Measurements from ENCODE around the gene FBL. TPM values are rescaled to one million over a fixed set of nuclear protein-coding genes. Genes with fewer than 3 reads are reported as not detected.

FBL gene
- total RNA-seq (2021; fragmentation: NEBNext Ultra II Directional; extraction: Animal tissue kit (Norgen Biotek cat#: 25700)) (790 and 809 TPM in 2 replicates), polyA plus RNA-seq (2011; rRNA removed) (1,361 and 1,596 TPM in 2 replicates), polyA minus RNA-seq (2011; rRNA and poly(A)+ RNA removed) (1,139 and 1,169 TPM in 2 replicates)
- polyA plus RNA-seq (2011; cell fraction: cytosol; rRNA removed), result 1,243 TPM
- 952 TPM for polyA plus RNA-seq (2011; cell fraction: nucleus; rRNA removed)
- 966 to 1,051 TPM (median 1,032 TPM) in 4 replicates for polyA plus RNA-seq (2012, experiment 1 of 2)
- 913 TPM for polyA plus RNA-seq (2012, experiment 2 of 2)
- 573 TPM for polyA plus RNA-seq (2013, experiment 1 of 2)
- polyA plus RNA-seq (2013, experiment 2 of 2), result 620 TPM
- polyA minus RNA-seq (2011; cell fraction: cytosol; rRNA and poly(A)+ RNA removed), result 277 TPM
- 150 TPM for polyA minus RNA-seq (2011; cell fraction: nucleus; rRNA and poly(A)+ RNA removed)
- long read RNA-seq, experiment 1, transcript FBL-201 (9 exons, 1,160 nt), result major isoform, 34 of 437 reads
- long read RNA-seq, experiment 1, partial matches to known transcripts, result 368 of 437 reads
- long read RNA-seq, experiment 1, other reads (novel, unspliced or antisense), result 35 of 437 reads
- long read RNA-seq, experiment 2, transcript FBL-201 (9 exons, 1,160 nt), result major isoform, 567 of 878 reads
- long read RNA-seq, experiment 2, partial matches to known transcripts, result 224 of 878 reads
- long read RNA-seq, experiment 2, other reads (novel, unspliced or antisense), result 86 of 878 reads

GRCh38 chr19:39845933-39846677, at the start of gene FBL:
FBL (minus strand) TSS chr19:39846379; CDS start chr19:39846300, 79 bp downstream.
- peak within 1 kb of the TSS; percentile 89 for H3K18ac ChIP-seq (ENCODE audit: extremely low read depth, low read length)
- H3K27ac ChIP-seq (ENCODE audit: low read depth, low read length), result peak within 1 kb of the TSS; percentile 65
- WGBS, 2 experiments (ENCODE audit: extremely low coverage in 1 of 2, insufficient coverage in 1 of 2, insufficient read length in 1 of 2, insufficient replicate concordance in 2 of 2, low coverage in 1 of 2, low lambda C conversion rate in 2 of 2, missing lambda C conversion rate in 1 of 2), result 1% methylated on average over 21 of the region's 57 CpGs; no CpG with 5 or more reads in 1 of the 2 experiments
- peak within 1 kb of the TSS; percentile 82 for H4K8ac ChIP-seq (ENCODE audit: extremely low read depth, insufficient read depth, low read length)
- peak within 1 kb of the TSS; percentile 91 to 99 (median 96) for H3K4me3 ChIP-seq (ENCODE audit: extremely low read depth in 1 of 4, insufficient read depth in 2 of 4, low read depth in 3 of 4, low read length in 4 of 4)
- peaks cover 7% of the 10 kb centered on the region for H3K79me1 ChIP-seq (ENCODE audit: low read depth, low read length)
- FAIRE-seq (no peak), DNase-seq (ENCODE audit: low read depth in 1 of 2, low spot score in 2 of 2) (peak; percentile 57 to 98)
- POLR2A ChIA-PET (ENCODE audit: partially characterized antibody), result interaction anchor here (0.8 to 4.8 kb wide), 10 partner anchors 10 to 138 kb away, joined by 3 to 31 read pairs (median 4); partner anchors contain the start of genes DYRK1B and PSMC4
- peak within 1 kb of the TSS; percentile 97; the same call in 1 of the 2 replicates for H2AFZ ChIP-seq (ENCODE audit: low read length)
- H3K23ac ChIP-seq (ENCODE audit: insufficient read length), result no peak within 1 kb of the TSS
- peak within 1 kb of the TSS; percentile 27 for H3K4ac ChIP-seq (replicated peaks; ENCODE audit: insufficient read length, low read depth, low read length)
- peak within 1 kb of the TSS; percentile 41; the same call in 1 of the 2 replicates for H2AK5ac ChIP-seq (ENCODE audit: low read depth, low read length)
- peaks cover 15 to 18% of the 10 kb centered on the region in 2 experiments for H4K20me1 ChIP-seq (replicated peaks in 1 of 2; ENCODE audit: control insufficient read depth in 1 of 2, insufficient read depth in 2 of 2, low read length in 2 of 2)
- H3K9me3 ChIP-seq (ENCODE audit: insufficient read depth in 2 of 2, low read depth in 1 of 2, low read length in 1 of 2), result no peaks in the 10 kb centered on the region
- H2BK120ac ChIP-seq (replicated peaks; ENCODE audit: low read depth, low read length), result no peak within 1 kb of the TSS
- H2BK5ac ChIP-seq (ENCODE audit: low read depth, low read length), result peak within 1 kb of the TSS; percentile 86; the same call in 1 of the 2 replicates
- CTCF ChIA-PET (ENCODE audit: partially characterized antibody), result interaction anchor here (0.9 to 6.4 kb wide), 5 partner anchors 12 to 129 kb away, joined by 3 to 43 read pairs (median 3); partner anchors contain the start of gene DYRK1B
- peak within 1 kb of the TSS; percentile 93; the same call in 1 of the 2 replicates for H2BK15ac ChIP-seq (ENCODE audit: low read length)
- no peak within 1 kb of the TSS for H3K14ac ChIP-seq (ENCODE audit: insufficient read length)
- H2BK12ac ChIP-seq (ENCODE audit: low read depth, low read length), result no peak within 1 kb of the TSS
- peak within 1 kb of the TSS; percentile 65 for H4K5ac ChIP-seq (ENCODE audit: insufficient read length, low read depth, low read length)
- H3K56ac ChIP-seq (replicated peaks; ENCODE audit: insufficient read length, low read depth, low read length), result peak within 1 kb of the TSS; percentile 75
- peaks cover 40 to 49% of the 10 kb centered on the region in 2 experiments for H3K79me2 ChIP-seq (ENCODE audit: control insufficient read depth in 1 of 2, insufficient read depth in 2 of 2, low read length in 2 of 2)
- H3K36me3 ChIP-seq (ENCODE audit: control insufficient read depth in 2 of 4, insufficient read depth in 4 of 4, low read length in 3 of 4), result 0 out of 8 replicates have a peak, but pooled peaks cover 0 to 4% (median 0%) of the 10 kb centered on the region in 4 experiments
- peak within 1 kb of the TSS; percentile 71 to 96 for H3K4me2 ChIP-seq (ENCODE audit: insufficient read depth in 1 of 2, low read depth in 2 of 2, low read length in 2 of 2)
- H2BK20ac ChIP-seq (ENCODE audit: low read length), result no peak within 1 kb of the TSS
- H3K23me2 ChIP-seq (ENCODE audit: low read depth, low read length), result peaks cover 12% of the 10 kb centered on the region
- no peak within 1 kb of the TSS for H4K91ac ChIP-seq (replicated peaks; ENCODE audit: insufficient read length, low read length)
- no peaks in the 10 kb centered on the region for H3K27me3 ChIP-seq (replicated peaks in 1 of 4; ENCODE audit: control insufficient read depth in 3 of 4, extremely low read depth in 1 of 4, insufficient read depth in 3 of 4, low read length in 3 of 4)
- peak within 1 kb of the TSS; percentile 74 to 95 (median 78) for H3K9ac ChIP-seq (replicated peaks in 1 of 4; ENCODE audit: extremely low read depth in 1 of 4, low read depth in 3 of 4, low read length in 3 of 4)
- peaks cover 7 to 28% (median 18%) of the 10 kb centered on the region in 4 experiments for H3K4me1 ChIP-seq (replicated peaks in 1 of 4; ENCODE audit: control insufficient read depth in 3 of 4, insufficient read depth in 4 of 4, low read length in 3 of 4)
- TF ChIP-seq CREB1 (IDR thresholded peaks at IDR 0.05) (peak; percentile 76), CTBP2 (IDR thresholded peaks at IDR 0.05; ENCODE audit: borderline replicate concordance, insufficient read depth, insufficient read length, low read length) (no peak), TAF7 (optimal IDR thresholded peaks at IDR 0.05; ENCODE audit: borderline replicate concordance, low read depth, low read length) (no peak), PHF8 (conservative IDR thresholded peaks at IDR 0.05; ENCODE audit: low read depth, low read length) (peak; percentile 74; the same call in 1 of the 2 replicates), POLR2A (IDR thresholded peaks at IDR 0.05; ENCODE audit: control extremely low read depth in 1 of 2, low read depth in 2 of 2, low read length in 2 of 2) (peak in 1 of 2 experiments; percentile 34; a peak in 2 of 3 replicates), ASH2L (IDR thresholded peaks at IDR 0.05; ENCODE audit: low read length) (peak; percentile 77), POLR2AphosphoS5 (IDR thresholded peaks at IDR 0.05; ENCODE audit: low read depth, low read length) (peak; percentile 9; the same call in 1 of the 2 replicates)
